Measurements from ENCODE around the gene NELFA.

GRCh38 chr4:2040391-2041238, 31.8 kb upstream of the NELFA start:
- TF ChIP-seq CTCF (IDR thresholded peaks at IDR 0.05), result no peak
- TF ChIP-seq EP300 (IDR thresholded peaks at IDR 0.05), result no peak
- no peak for TF ChIP-seq POLR2A (IDR thresholded peaks at IDR 0.05)
- TF ChIP-seq POLR2AphosphoS5 (IDR thresholded peaks at IDR 0.05), result no peak
